IMR-90 (cell line): ENCODE results near the gene RBM15B. TPM values are rescaled to one million over a fixed set of nuclear protein-coding genes. Genes with fewer than 3 reads are reported as not detected.

Experiments
- ATAC-seq: fragments of 200-7000 bp; cut with Tn5 transposase; 2 replicates; pipeline ENCODE4 v1.9.1; 2020; ENCODE audit warnings: low read depth, mild to moderate bottlenecking, moderate library complexity
- BruUV-seq: library from RNA; stranded (reverse); fragments of 400-500 nt; replicated peaks from 2 replicates; lab custom pipeline; 2021; lab: Mats Ljungman, UMichigan
- CTCF ChIA-PET: fragments of 300-600 bp; formaldehyde crosslinking; extraction: SDS; loops from one replicate; lab custom pipeline; 2021; ENCODE audit warnings: antibody characterized with exemption; lab: Yijun Ruan, JAX
- POLR2A ChIA-PET: fragments of 300-600 bp; sonication (Branson Sonifier 250); formaldehyde crosslinking; loops from one replicate; lab custom pipeline; 2022; ENCODE audit warnings: antibody characterized with exemption; ENCODE audit not compliant: unreplicated experiment; lab: Charles Lee
- DNase-seq: peaks from one replicate; pipeline ENCODE4 v3.0.0; 2013
- H2AFZ ChIP-seq: replicated peaks from 2 replicates; pipeline ENCODE3; 2013; ENCODE audit warnings: low read length, mild to moderate bottlenecking; ENCODE audit not compliant: poor library complexity
- H2AK5ac ChIP-seq: 2 replicates; pipeline ENCODE4 v1.6.1; 2013; ENCODE audit warnings: low read depth, low read length, inconsistent platforms
- H2AK9ac ChIP-seq: replicated peaks from 2 replicates; pipeline ENCODE3; 2013; ENCODE audit warnings: mild to moderate bottlenecking, low read depth, low read length, moderate library complexity; ENCODE audit not compliant: poor library complexity
- H2BK120ac ChIP-seq: 2 replicates; pipeline ENCODE4 v1.6.1; 2013; ENCODE audit warnings: low read depth, low read length, inconsistent platforms
- H2BK15ac ChIP-seq: 3 replicates; pipeline ENCODE4 v1.6.1; 2013; ENCODE audit warnings: low read depth, low read length, inconsistent platforms
- H2BK20ac ChIP-seq: 2 replicates; pipeline ENCODE4 v1.6.1; 2013; ENCODE audit warnings: low read depth, mild to moderate bottlenecking, inconsistent platforms, low read length, moderate library complexity
- H2BK5ac ChIP-seq: 2 replicates; pipeline ENCODE4 v1.6.1; 2013; ENCODE audit warnings: mild to moderate bottlenecking, low read depth, low read length, inconsistent platforms; ENCODE audit not compliant: poor library complexity, severe bottlenecking
- H3K14ac ChIP-seq: replicated peaks from 2 replicates; pipeline ENCODE4 v1.6.1; 2013; ENCODE audit warnings: low read depth, low read length, inconsistent platforms
- H3K18ac ChIP-seq: 2 replicates; pipeline ENCODE4 v1.6.1; 2013; ENCODE audit warnings: low read depth, low read length, control low read depth
- H3K23ac ChIP-seq: 2 replicates; pipeline ENCODE4 v1.6.1; 2013; ENCODE audit warnings: low read depth, low read length, inconsistent platforms
- H3K27ac ChIP-seq: 2 replicates; pipeline ENCODE4 v1.5.1; 2013; ENCODE audit warnings: mild to moderate bottlenecking, control low read depth, low read length; ENCODE audit not compliant: insufficient read depth
- H3K27me3 ChIP-seq: 2 replicates; pipeline ENCODE4 v1.6.1; 2013; ENCODE audit warnings: low read length; ENCODE audit not compliant: control insufficient read depth, insufficient read depth
- H3K36me3 ChIP-seq: 2 replicates; pipeline ENCODE4 v1.6.1; 2013; ENCODE audit warnings: low read length, mixed read lengths; ENCODE audit not compliant: control insufficient read depth, insufficient read depth
- H3K4ac ChIP-seq: 2 replicates; pipeline ENCODE4 v1.6.1; 2013; ENCODE audit warnings: low read depth, low read length, inconsistent platforms
- H3K4me1 ChIP-seq: 2 replicates; pipeline ENCODE4 v1.6.1; 2013; ENCODE audit warnings: low read length, mixed read lengths; ENCODE audit not compliant: control insufficient read depth, insufficient read depth
- H3K4me2 ChIP-seq: 2 replicates; pipeline ENCODE4 v1.6.1; 2013; ENCODE audit warnings: low read depth, mild to moderate bottlenecking, control low read depth, low read length, moderate library complexity
- H3K4me3 ChIP-seq: 2 replicates; pipeline ENCODE4 v1.5.1; 2013; ENCODE audit warnings: low read depth, mild to moderate bottlenecking, control low read depth, low read length, moderate library complexity; ENCODE audit not compliant: insufficient read depth
- H3K56ac ChIP-seq: 2 replicates; pipeline ENCODE4 v1.6.1; 2013; ENCODE audit warnings: low read length, inconsistent platforms; ENCODE audit not compliant: insufficient read depth; ENCODE audit errors: extremely low read depth
- H3K79me1 ChIP-seq, 2 experiments: 2 replicates each; pipeline ENCODE4 v1.6.1; 2013; ENCODE audit warnings: low read length in 2 of 2, inconsistent platforms in 1 of 2, low read depth in 1 of 2
- H3K9ac ChIP-seq: 2 replicates; pipeline ENCODE4 v1.6.1; 2013; ENCODE audit warnings: low read depth, low read length, control low read depth
- H3K9me1 ChIP-seq: 2 replicates; pipeline ENCODE4 v1.6.1; 2013; ENCODE audit warnings: low read length, inconsistent platforms; ENCODE audit not compliant: insufficient read depth
- H3K9me3 ChIP-seq: 2 replicates; pipeline ENCODE4 v1.6.1; 2013; ENCODE audit warnings: low read length; ENCODE audit not compliant: control insufficient read depth, insufficient read depth
- H4K20me1 ChIP-seq: 2 replicates; pipeline ENCODE4 v1.6.1; 2013; ENCODE audit warnings: low read length, inconsistent platforms; ENCODE audit not compliant: insufficient read depth
- H4K5ac ChIP-seq: 2 replicates; pipeline ENCODE4 v1.6.1; 2013; ENCODE audit warnings: mild to moderate bottlenecking, low read depth, low read length, control low read depth
- H4K8ac ChIP-seq, 2 experiments: 2 replicates each; pipeline ENCODE4 v1.6.1; 2013; ENCODE audit warnings: low read depth in 2 of 2, low read length in 2 of 2, control low read depth in 1 of 2, inconsistent platforms in 1 of 2
- H4K91ac ChIP-seq: 2 replicates; pipeline ENCODE4 v1.6.1; 2013; ENCODE audit warnings: low read depth, low read length, inconsistent platforms; ENCODE audit not compliant: insufficient read depth
- BHLHE40 ChIP-seq: fragments of 150-350 bp; IDR thresholded peaks from 2 replicates; pipeline ENCODE4 v1.6.1; 2016; ENCODE audit warnings: mild to moderate bottlenecking, low read depth, low read length
- CEBPB ChIP-seq: IDR thresholded peaks from 2 replicates; pipeline ENCODE4 v1.6.1; 2012; ENCODE audit warnings: low read depth, low read length, improper control_type of control experiment
- CHD1 ChIP-seq: IDR thresholded peaks from 2 replicates; pipeline ENCODE4 v1.6.1; 2012; ENCODE audit warnings: low read depth, low read length, improper control_type of control experiment
- FOS ChIP-seq: fragments of 150-350 bp; IDR thresholded peaks from 2 replicates; pipeline ENCODE4 v1.6.1; 2016; ENCODE audit warnings: low read depth, low read length
- MAFK ChIP-seq: IDR thresholded peaks from 2 replicates; pipeline ENCODE4 v1.6.1; 2012; ENCODE audit warnings: low read depth, low read length, improper control_type of control experiment
- MAZ ChIP-seq: IDR thresholded peaks from 2 replicates; pipeline ENCODE4 v1.6.1; 2012; ENCODE audit warnings: low read depth, mild to moderate bottlenecking, low read length, improper control_type of control experiment, moderate library complexity, borderline replicate concordance
- MXI1 ChIP-seq: IDR thresholded peaks from 2 replicates; pipeline ENCODE4 v1.6.1; 2012; ENCODE audit warnings: low read depth, mild to moderate bottlenecking, low read length, moderate library complexity, borderline replicate concordance
- NFE2L2 ChIP-seq: fragments of 150-350 bp; IDR thresholded peaks from 2 replicates; pipeline ENCODE4 v1.6.1; 2016; ENCODE audit warnings: low read depth, mild to moderate bottlenecking, low read length
- POLR2A ChIP-seq: IDR thresholded peaks from 2 replicates; pipeline ENCODE4 v1.6.1; 2012; ENCODE audit warnings: mild to moderate bottlenecking, low read depth, low read length
- RAD21 ChIP-seq: IDR thresholded peaks from 2 replicates; pipeline ENCODE4 v1.6.1; 2012; ENCODE audit warnings: low read length, improper control_type of control experiment
- RCOR1 ChIP-seq: IDR thresholded peaks from 2 replicates; pipeline ENCODE4 v1.6.1; 2012; ENCODE audit warnings: mild to moderate bottlenecking, low read length, improper control_type of control experiment; ENCODE audit not compliant: insufficient replicate concordance
- RFX5 ChIP-seq: IDR thresholded peaks from 2 replicates; pipeline ENCODE4 v1.8.0; 2012; ENCODE audit warnings: low read depth, mild to moderate bottlenecking, low read length, moderate library complexity
- SMC3 ChIP-seq: fragments of 150-350 bp; IDR thresholded peaks from 2 replicates; pipeline ENCODE4 v1.6.1; 2016; ENCODE audit warnings: low read depth, mild to moderate bottlenecking, antibody characterized with exemption, low read length, moderate library complexity
- USF2 ChIP-seq: fragments of 150-350 bp; IDR thresholded peaks from 2 replicates; pipeline ENCODE4 v1.6.1; 2017; ENCODE audit warnings: mild to moderate bottlenecking, antibody characterized with exemption, low read length, low read depth
- WGBS, 2 experiments: methylation state at CpG; one replicate each; pipeline versions ENCODE4 v1.1.5 to v1.1.7; 2013; ENCODE audit warnings: missing lambda C conversion rate in 2 of 2; ENCODE audit not compliant: insufficient read length in 1 of 2; ENCODE audit errors: extremely low coverage in 2 of 2; 5-methylcytosine and 5-hydroxymethylcytosine counted together
- dilution Hi-C: fragments of 300-500 bp; cut with HindIII; formaldehyde crosslinking; loops from one replicate; pipeline ENCODE4 v1.14.3; 2018; ENCODE audit warnings: low sequenced_read_pairs; ENCODE audit not compliant: unreplicated experiment
- in situ Hi-C: fragments of 300-500 bp; cut with MboI; formaldehyde crosslinking; loops from 3 replicates; pipeline ENCODE4 v1.14.3; 2019; ENCODE audit warnings: low sequenced_read_pairs, inconsistent platforms, mixed read lengths
- intact Hi-C: fragments of 100-400 bp; cut with micrococcal nuclease; formaldehyde crosslinking; loops from 2 replicates; pipeline ENCODE4 v1.10.0; 2022
- polyA plus RNA-seq, 3 experiments: library from polyadenylated mRNA; depleted of rRNA; stranded (reverse); fragments of >200 nt; gene quantifications; 2 replicates each; pipeline ENCODE4 v1.2.3, GENCODE V29; 2012; ENCODE audit warnings: low replicate concordance in 1 of 3
- total RNA-seq: library from RNA; depleted of rRNA; stranded (reverse); fragments of >200 nt; gene quantifications from 2 replicates; pipeline ENCODE4 v1.2.3, GENCODE V29; 2012
- TF ChIP-seq, protein P1 (sequence below): conservative IDR thresholded peaks from 2 replicates; pipeline ENCODE4 v1.5.1; 2012; ENCODE audit warnings: mild to moderate bottlenecking, low read depth, low read length, improper control_type of control experiment
- TF ChIP-seq, protein P2 (sequence below): fragments of 150-350 bp; IDR thresholded peaks from 2 replicates; pipeline ENCODE4 v1.6.1; 2016; ENCODE audit warnings: low read depth, mild to moderate bottlenecking, low read length, moderate library complexity, borderline replicate concordance

The RBM15B gene
- total and polyA plus RNA-seq, 2 of the 4 experiments (the other 2 are of a cell fraction), result 16.2 to 17.4 TPM

- TF ChIP-seq POLR2A (no peak), FOS (no peak), RFX5 (no peak), USF2 (no peak), NFE2L2 (no peak), CHD1 (no peak), SMC3 (no peak), MXI1 (no peak), MAZ (no peak), BHLHE40 (no peak), RAD21 (no peak), CEBPB (no peak), MAFK (no peak), RCOR1 (no peak)
- TF ChIP-seq, protein P1, sequence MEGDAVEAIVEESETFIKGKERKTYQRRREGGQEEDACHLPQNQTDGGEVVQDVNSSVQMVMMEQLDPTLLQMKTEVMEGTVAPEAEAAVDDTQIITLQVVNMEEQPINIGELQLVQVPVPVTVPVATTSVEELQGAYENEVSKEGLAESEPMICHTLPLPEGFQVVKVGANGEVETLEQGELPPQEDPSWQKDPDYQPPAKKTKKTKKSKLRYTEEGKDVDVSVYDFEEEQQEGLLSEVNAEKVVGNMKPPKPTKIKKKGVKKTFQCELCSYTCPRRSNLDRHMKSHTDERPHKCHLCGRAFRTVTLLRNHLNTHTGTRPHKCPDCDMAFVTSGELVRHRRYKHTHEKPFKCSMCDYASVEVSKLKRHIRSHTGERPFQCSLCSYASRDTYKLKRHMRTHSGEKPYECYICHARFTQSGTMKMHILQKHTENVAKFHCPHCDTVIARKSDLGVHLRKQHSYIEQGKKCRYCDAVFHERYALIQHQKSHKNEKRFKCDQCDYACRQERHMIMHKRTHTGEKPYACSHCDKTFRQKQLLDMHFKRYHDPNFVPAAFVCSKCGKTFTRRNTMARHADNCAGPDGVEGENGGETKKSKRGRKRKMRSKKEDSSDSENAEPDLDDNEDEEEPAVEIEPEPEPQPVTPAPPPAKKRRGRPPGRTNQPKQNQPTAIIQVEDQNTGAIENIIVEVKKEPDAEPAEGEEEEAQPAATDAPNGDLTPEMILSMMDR, result no peak
- TF ChIP-seq, protein P2, sequence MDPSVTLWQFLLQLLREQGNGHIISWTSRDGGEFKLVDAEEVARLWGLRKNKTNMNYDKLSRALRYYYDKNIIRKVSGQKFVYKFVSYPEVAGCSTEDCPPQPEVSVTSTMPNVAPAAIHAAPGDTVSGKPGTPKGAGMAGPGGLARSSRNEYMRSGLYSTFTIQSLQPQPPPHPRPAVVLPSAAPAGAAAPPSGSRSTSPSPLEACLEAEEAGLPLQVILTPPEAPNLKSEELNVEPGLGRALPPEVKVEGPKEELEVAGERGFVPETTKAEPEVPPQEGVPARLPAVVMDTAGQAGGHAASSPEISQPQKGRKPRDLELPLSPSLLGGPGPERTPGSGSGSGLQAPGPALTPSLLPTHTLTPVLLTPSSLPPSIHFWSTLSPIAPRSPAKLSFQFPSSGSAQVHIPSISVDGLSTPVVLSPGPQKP, result no peak
- Histone ChIP-seq H4K5ac (no peak overlapping the region), H4K8ac (no peak overlapping the region), H3K36me3 (no peaks in the 10 kb centered on the region), H3K14ac (no peak overlapping the region), H2BK20ac (no peak overlapping the region), H3K27me3 (peaks cover 6% of the 10 kb centered on the region), H3K4ac (no peak overlapping the region), H3K27ac (no peak overlapping the region), H2BK15ac (no peak overlapping the region), H3K4me2 (no peak overlapping the region), H3K56ac (no peak overlapping the region), H3K4me3 (no peak overlapping the region), H2BK5ac (no peak overlapping the region), H3K23ac (no peak overlapping the region), H4K20me1 (no peaks in the 10 kb centered on the region), H2AK5ac (no peak overlapping the region), H3K9ac (no peak overlapping the region), H3K18ac (no peak overlapping the region), H3K9me3 (no peaks in the 10 kb centered on the region), H3K79me1 (peaks cover 9 to 10% of the 10 kb centered on the region in 2 experiments), H3K9me1 (no peaks in the 10 kb centered on the region), H4K91ac (no peak overlapping the region), H2BK120ac (no peak overlapping the region), H3K4me1 (no peaks in the 10 kb centered on the region), H2AK9ac (no peak overlapping the region), H2AFZ (no peak overlapping the region)
- ATAC-seq (no peak), DNase-seq (no peak)
- no TSS peak for BruUV-seq
- CTCF ChIA-PET, result no interaction called here
- dilution Hi-C loops (no loop called here), intact Hi-C loops (no loop called here), in situ Hi-C loops (loop anchor here (10.0 to 25.0 kb wide), 3 partner anchors 414 to 1042 kb away; partner anchors contain the start of genes PARP3, RASSF1, RRP9 and TUSC2)
- POLR2A ChIA-PET, result no interaction called here
- 90% methylated on average over 2 of the region's 8 CpGs; no CpG with 5 or more reads in 1 of the 2 experiments for WGBS, 2 experiments
Measured at GRCh38 chr3:51379301-51379700, 11.8 kb upstream of the RBM15B start.
